B cell (primary cell): Measurements from ENCODE around the gene CA9. TPM values are rescaled to one million over a fixed set of nuclear protein-coding genes. Genes with fewer than 3 reads are reported as not detected.

ENCODE experiments used
- ATAC-seq: fragments of 200-7000 bp; cut with Tn5 transposase; one replicate; pipeline ENCODE4 v1.10.0; 2021; ENCODE audit warnings: low read depth, mild to moderate bottlenecking, moderate number of reproducible peaks, moderate library complexity
- CTCF ChIA-PET: fragments of 350-600 bp; sonication (Branson Sonifier 250); formaldehyde crosslinking; loops from one replicate; lab custom pipeline; 2021; ENCODE audit warnings: antibody characterized with exemption, inconsistent platforms; lab: Charles Lee
- POLR2A ChIA-PET: fragments of 350-600 bp; sonication (Branson Sonifier 250); formaldehyde crosslinking; loops from one replicate; lab custom pipeline; 2021; ENCODE audit warnings: antibody characterized with exemption; lab: Charles Lee
- DNase-seq: peaks from one replicate; pipeline ENCODE4 v3.0.0; 2013
- H2AFZ ChIP-seq: 2 replicates; pipeline ENCODE4 v1.6.1; 2012; ENCODE audit warnings: mild to moderate bottlenecking, low read depth, low read length; ENCODE audit not compliant: insufficient read depth, poor library complexity, severe bottlenecking
- H3K27ac ChIP-seq, 2 donors: 1 replicate in 1 of 2; 2 replicates in 1 of 2; pipeline ENCODE4 v1.5.1; 2012 to 2013; ENCODE audit warnings: low read length in 2 of 2, mild to moderate bottlenecking in 2 of 2, moderate library complexity in 1 of 2
- H3K27me3 ChIP-seq, 4 experiments: fragments of 200-600 bp in 1 of 4; sonication (generic) in 1 of 4; replicated peaks in 1 of 4; 1 replicate in 2 of 4; 2 replicates in 2 of 4; pipeline versions ENCODE4 v1.6.1 to v1.7.0; 2013 to 2016; ENCODE audit warnings: low read length in 3 of 4, mild to moderate bottlenecking in 2 of 4, mixed read lengths in 1 of 4, moderate library complexity in 1 of 4; ENCODE audit not compliant: insufficient read depth in 4 of 4, control insufficient read depth in 3 of 4; ENCODE audit errors: control extremely low read depth in 1 of 4
- H3K36me3 ChIP-seq, 2 experiments: replicated peaks in 1 of 2; 1 replicate in 1 of 2; 2 replicates in 1 of 2; pipeline versions ENCODE4 v1.6.1 to v1.7.1; 2013; ENCODE audit warnings: low read length in 1 of 2; ENCODE audit not compliant: insufficient read depth in 2 of 2, control insufficient read depth in 1 of 2; ENCODE audit errors: control extremely low read depth in 1 of 2, extremely low read depth in 1 of 2
- H3K4me1 ChIP-seq, 2 donors: fragments of 200-600 bp in 1 of 2; sonication (generic) in 1 of 2; 1 replicate in 1 of 2; 2 replicates in 1 of 2; pipeline versions ENCODE4 v1.5.1 to v1.6.1; 2013 to 2017; ENCODE audit warnings: low read length in 2 of 2; ENCODE audit not compliant: control insufficient read depth in 2 of 2, insufficient read depth in 2 of 2
- H3K4me2 ChIP-seq: replicated peaks from 2 replicates; pipeline ENCODE3; 2012; ENCODE audit warnings: mild to moderate bottlenecking, low read depth, low read length; ENCODE audit not compliant: poor library complexity, severe bottlenecking
- H3K4me3 ChIP-seq, 5 experiments: fragments of 200-600 bp in 1 of 5; sonication (generic) in 1 of 5; 1 replicate in 3 of 5; 2 replicates in 2 of 5; pipeline versions ENCODE4 v1.5.1 to v1.7.0; 2011 to 2016; ENCODE audit warnings: low read length in 4 of 5, mild to moderate bottlenecking in 4 of 5, low read depth in 2 of 5, control low read depth in 1 of 5, moderate library complexity in 1 of 5; ENCODE audit not compliant: insufficient read depth in 1 of 5; ENCODE audit errors: control extremely low read depth in 1 of 5, extremely low read depth in 1 of 5
- H3K79me2 ChIP-seq: fragments of 200-600 bp; sonication (generic); one replicate; pipeline ENCODE4 v1.6.0; 2016; ENCODE audit warnings: low read length; ENCODE audit not compliant: control insufficient read depth, insufficient read depth
- H3K9ac ChIP-seq: fragments of 200-600 bp; sonication (generic); 2 replicates; pipeline ENCODE4 v1.6.1; 2017; ENCODE audit warnings: mild to moderate bottlenecking, low read length, moderate library complexity
- H3K9me3 ChIP-seq, 3 donors: one replicate each; pipeline versions ENCODE4 v1.6.1 to v1.7.1; 2013; ENCODE audit warnings: low read length in 2 of 3; ENCODE audit not compliant: control insufficient read depth in 2 of 3, insufficient read depth in 1 of 3; ENCODE audit errors: control extremely low read depth in 1 of 3
- H4K20me1 ChIP-seq: 2 replicates; pipeline ENCODE4 v1.6.0; 2012; ENCODE audit warnings: mild to moderate bottlenecking, low read length; ENCODE audit not compliant: insufficient read depth, control insufficient read depth, poor library complexity, severe bottlenecking
- H3K27ac Mint-ChIP-seq: one replicate; pipeline ENCODE4 v1.8.0; 2021; ENCODE audit warnings: mixed read lengths
- H3K27me3 Mint-ChIP-seq: one replicate; pipeline ENCODE4 v1.8.0; 2021; ENCODE audit warnings: mixed read lengths
- H3K4me1 Mint-ChIP-seq: one replicate; pipeline ENCODE4 v1.8.0; 2021; ENCODE audit warnings: mixed read lengths
- H3K4me3 Mint-ChIP-seq: one replicate; pipeline ENCODE4 v1.8.0; 2021; ENCODE audit warnings: mixed read lengths
- H3K9me3 Mint-ChIP-seq: one replicate; pipeline ENCODE4 v1.8.0; 2022; ENCODE audit warnings: mixed read lengths; ENCODE audit not compliant: insufficient read depth
- CTCF ChIP-seq: fragments of 200-600 bp; IDR thresholded peaks from one replicate; pipeline ENCODE4 v1.8.0; 2022; ENCODE audit warnings: antibody characterized with exemption, mild to moderate bottlenecking
- EZH2 ChIP-seq: IDR thresholded peaks from 2 replicates; pipeline ENCODE4 v1.6.1; 2012; ENCODE audit warnings: borderline replicate concordance, low read depth, mild to moderate bottlenecking, moderate library complexity, low read length; ENCODE audit not compliant: insufficient read depth, poor library complexity, severe bottlenecking
- WGBS: methylation state at CpG from one replicate; pipeline ENCODE4 v1.1.5; 2013; ENCODE audit warnings: missing lambda C conversion rate; ENCODE audit not compliant: insufficient coverage; 5-methylcytosine and 5-hydroxymethylcytosine counted together
- intact Hi-C: fragments of 100-400 bp; cut with micrococcal nuclease; formaldehyde crosslinking; loops from one replicate; pipeline ENCODE4 v1.10.0; 2022
- polyA plus RNA-seq: library from polyadenylated mRNA; depleted of rRNA; stranded (reverse); fragments of >200 nt; gene quantifications from 2 replicates; pipeline ENCODE4 v1.2.3, GENCODE V29; 2012
- total RNA-seq, 2 donors: library from RNA; stranded (reverse); fragments of 120-200 nt in 1 of 2; gene quantifications; 1 replicate in 1 of 2; 2 replicates in 1 of 2; pipeline versions ENCODE4 v1.2.3 to v1.2.4, GENCODE V29; 2013 to 2022

CA9 gene
- total and polyA plus RNA-seq, 2 donors (not counting 1 experiment from before 2014, with no cell fraction given): not detected

DNA sequence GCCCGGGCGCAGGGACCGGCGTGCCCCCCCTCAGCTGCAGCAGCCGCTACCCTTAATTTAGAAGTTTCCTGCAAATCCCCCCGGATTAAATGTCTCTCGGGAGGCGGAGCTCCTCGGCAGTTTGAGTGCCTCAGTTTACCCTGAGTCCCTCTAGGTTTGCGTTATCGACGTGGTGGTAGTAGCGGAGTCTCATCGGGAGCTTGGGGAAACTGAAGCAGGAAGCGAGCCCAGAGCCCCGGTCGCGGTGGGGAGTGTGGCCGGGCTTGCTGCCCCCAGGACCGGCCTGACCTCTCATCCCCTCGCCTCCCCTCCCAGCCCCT, 16.5 kb downstream of the CA9 start:
- Histone ChIP-seq H4K20me1 (no peaks in the 10 kb centered on the region), H3K9ac (peak overlapping the region; percentile 83), H3K79me2 (no peaks in the 10 kb centered on the region), H3K4me3 (peak overlapping the region; percentile 56 to 89 (median 67)), H2AFZ (peak overlapping the region; percentile 87), H3K36me3 (no peaks in the 10 kb centered on the region), H3K4me1 (peaks cover 3 to 17% of the 10 kb centered on the region in 2 donors), H3K27ac (no peak overlapping the region), H3K9me3 (no peaks in the 10 kb centered on the region), H3K27me3 (no peaks in the 10 kb centered on the region), H3K4me2 (peak overlapping the region; percentile 99)
- CTCF ChIA-PET: interaction anchor here (0.7 to 10.0 kb wide), 8 partner anchors 14 to 76 kb away, joined by 3 to 195 read pairs (median 6); partner anchors contain the start of genes CCDC107, CD72, CREB3 and RMRP
- DNase-seq (peak; percentile 36), ATAC-seq (no peak)
- POLR2A ChIA-PET: interaction anchor here (0.6 to 2.5 kb wide), 7 partner anchors 13 to 1739 kb away, joined by 3 to 11 read pairs (median 3); partner anchors contain the start of genes CA9, CCDC107, CREB3 and RMRP
- Mint-ChIP-seq H3K27ac (peak overlapping the region; percentile 26), H3K4me1 (peaks cover 11% of the 10 kb centered on the region), H3K27me3 (no peaks in the 10 kb centered on the region), H3K9me3 (no peaks in the 10 kb centered on the region), H3K4me3 (peak overlapping the region; percentile 88)
- intact Hi-C loops: loop anchor here (1.0 kb wide), 1 partner anchor 31 kb away; no protein-coding TSS in a partner anchor
- TF ChIP-seq EZH2 (no peak), CTCF (no peak)
- WGBS: 0% methylated on average over 14 of the region's 21 CpGs

DNA sequence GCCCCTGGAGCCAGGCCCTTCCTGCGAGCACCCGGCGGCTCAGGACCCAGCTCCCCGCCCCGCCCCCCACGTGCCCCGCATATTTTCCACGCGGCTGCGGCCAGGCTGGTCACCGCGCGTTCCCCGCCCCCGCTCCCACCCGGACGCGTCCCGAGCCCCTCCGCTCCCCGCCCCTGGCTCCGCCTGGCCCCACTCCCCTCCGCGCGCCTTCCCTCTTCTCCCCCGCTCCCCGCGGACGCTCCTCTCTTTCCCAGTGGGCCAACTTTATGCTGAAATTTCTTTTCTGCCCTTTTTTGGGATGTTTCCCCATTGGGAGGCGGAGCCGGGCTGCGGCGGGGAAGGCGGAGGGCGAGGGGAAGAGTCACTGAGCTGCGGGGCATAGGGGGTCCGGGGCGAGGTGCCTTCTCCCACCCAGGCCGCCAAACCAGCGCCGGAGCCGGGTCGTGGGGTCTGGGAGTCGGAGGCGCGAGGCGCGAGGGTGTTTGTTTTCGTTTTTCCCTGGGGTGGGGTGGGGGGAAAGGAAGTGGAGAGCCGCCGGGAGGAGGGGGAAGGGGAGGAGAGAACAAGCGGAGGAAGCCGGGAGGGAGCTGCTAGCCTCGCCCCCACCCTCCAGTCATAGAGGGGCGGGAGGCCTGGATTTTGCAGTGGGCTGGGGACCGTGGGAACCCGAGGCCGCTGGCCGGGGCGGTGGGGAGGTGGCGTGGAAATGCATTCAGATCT, 17.0 kb downstream of the CA9 start:
- H4K20me1 ChIP-seq: no peaks in the 10 kb centered on the region
- Mint-ChIP-seq H3K27me3 (no peaks in the 10 kb centered on the region), H3K4me3 (peak overlapping the region; percentile 88), H3K27ac (peak overlapping the region; percentile 65), H3K9me3 (no peaks in the 10 kb centered on the region), H3K4me1 (peaks cover 11% of the 10 kb centered on the region)
- H3K4me1 ChIP-seq: peaks cover 3 to 17% of the 10 kb centered on the region in 2 donors
- ChIA-PET CTCF (interaction anchor here (0.7 to 10.0 kb wide), 10 partner anchors 15 to 76 kb away, joined by 3 to 195 read pairs (median 6); partner anchors contain the start of genes CCDC107, CD72, CREB3 and RMRP), POLR2A (interaction anchor here (0.6 to 2.5 kb wide), 9 partner anchors 13 to 1738 kb away, joined by 3 to 11 read pairs (median 3); partner anchors contain the start of genes CA9, CCDC107, CREB3 and RMRP)
- H3K9me3 ChIP-seq: no peaks in the 10 kb centered on the region
- DNase-seq (peak; percentile 38), ATAC-seq (peak; percentile 48)
- peak overlapping the region; percentile 99 for H3K4me2 ChIP-seq
- TF ChIP-seq EZH2: no peak
- TF ChIP-seq CTCF: no peak
- WGBS: under 1% methylated on average over 45 of the region's 61 CpGs
- H3K4me3 ChIP-seq: peak overlapping the region; percentile 18 to 89 (median 67)
- H3K79me2 ChIP-seq: no peaks in the 10 kb centered on the region
- no peaks in the 10 kb centered on the region for H3K27me3 ChIP-seq
- peak overlapping the region in 1 of 2 donors; percentile 65 for H3K27ac ChIP-seq
- intact Hi-C loops: loop anchor here (1.0 kb wide), 1 partner anchor 31 kb away; no protein-coding TSS in a partner anchor
- H2AFZ ChIP-seq: peak overlapping the region; percentile 87
- H3K36me3 ChIP-seq: peaks cover 0 to 2% of the 10 kb centered on the region in 2 experiments
- H3K9ac ChIP-seq: peak overlapping the region; percentile 83
